Neural crest cell (in vitro differentiated cells): ENCODE measurements around the gene CERS6. TPM values are rescaled to one million over a fixed set of nuclear protein-coding genes. Genes with fewer than 3 reads are reported as not detected.

Source experiments
- DNase-seq: peaks from one replicate; pipeline ENCODE4 v3.0.0; 2021; ENCODE audit warnings: low read depth, mixed read lengths, low spot score
- H3K27ac Mint-ChIP-seq: one replicate; pipeline ENCODE4 v1.8.0; 2021; ENCODE audit warnings: mild to moderate bottlenecking, mixed read lengths; ENCODE audit not compliant: unreplicated experiment
- H3K27me3 Mint-ChIP-seq: 2 replicates; pipeline ENCODE4 v1.8.0; 2021; ENCODE audit warnings: low read depth, mild to moderate bottlenecking, mixed read lengths
- H3K36me3 Mint-ChIP-seq: 2 replicates; pipeline ENCODE4 v1.8.0; 2021; ENCODE audit warnings: low read depth, mild to moderate bottlenecking, mixed read lengths
- H3K4me1 Mint-ChIP-seq: 2 replicates; pipeline ENCODE4 v1.8.0; 2021; ENCODE audit warnings: mixed read lengths
- H3K4me3 Mint-ChIP-seq: one replicate; pipeline ENCODE4 v1.8.0; 2021; ENCODE audit warnings: mild to moderate bottlenecking, mixed read lengths
- H3K9me3 Mint-ChIP-seq: 2 replicates; pipeline ENCODE4 v1.8.0; 2021; ENCODE audit warnings: mixed read lengths
- total RNA-seq: library from RNA; stranded (reverse); gene quantifications from 2 replicates; pipeline ENCODE4 v1.2.1, GENCODE V29; 2021
- TF ChIP-seq, protein P1 (sequence below): fragments of 200-600 bp; sonication (generic); conservative IDR thresholded peaks from 2 replicates; pipeline ENCODE4 v1.5.0; 2021; ENCODE audit warnings: antibody characterized with exemption, mild to moderate bottlenecking

CERS6 gene
- total RNA-seq, 1 donor from 2014 or later = 27.4 TPM

DNA sequence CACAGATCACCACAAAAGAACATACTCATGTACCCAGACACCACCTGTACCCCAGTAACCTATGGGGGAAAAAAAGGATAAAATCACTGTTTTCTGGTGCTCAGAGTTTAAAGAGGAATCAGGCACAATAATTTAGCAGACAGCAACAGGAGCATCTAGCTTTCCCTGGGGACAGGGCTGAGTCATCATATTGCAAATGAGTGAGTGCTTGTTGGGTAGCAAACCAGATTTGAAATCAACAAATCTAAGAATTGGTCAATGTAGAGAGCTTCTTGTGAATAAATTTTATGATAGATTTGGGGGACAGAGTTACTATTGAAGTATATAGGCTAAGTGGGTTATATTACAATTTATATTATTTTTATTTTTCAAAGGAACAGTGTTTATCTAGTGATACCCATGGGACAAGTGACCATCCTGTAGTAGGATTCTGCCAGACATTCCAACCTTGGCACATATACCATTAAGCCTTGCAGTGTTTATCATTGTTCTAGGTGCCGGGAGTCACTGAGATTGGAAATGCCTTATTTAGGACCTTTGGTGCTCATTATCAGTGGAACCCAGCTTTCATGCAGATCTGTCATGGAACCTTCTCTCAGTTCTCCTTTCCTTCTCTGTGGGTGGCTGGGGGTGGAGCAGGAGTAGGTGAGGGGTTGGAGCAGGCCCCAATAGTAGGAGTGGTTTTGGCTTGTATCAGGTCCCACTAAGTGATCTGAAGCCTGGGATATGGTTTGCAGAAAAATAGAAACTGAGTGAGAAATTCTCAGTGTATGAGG, 117.2 kb downstream of the CERS6 start:
- peak overlapping the region; percentile 16 for H3K27ac Mint-ChIP-seq
- no peaks in the 10 kb centered on the region for H3K36me3 Mint-ChIP-seq
- H3K9me3 Mint-ChIP-seq = no peaks in the 10 kb centered on the region
- H3K4me3 Mint-ChIP-seq = no peak overlapping the region
- H3K27me3 Mint-ChIP-seq = no peaks in the 10 kb centered on the region
- no peak for DNase-seq
- H3K4me1 Mint-ChIP-seq = no peaks in the 10 kb centered on the region
- TF ChIP-seq, protein P1, sequence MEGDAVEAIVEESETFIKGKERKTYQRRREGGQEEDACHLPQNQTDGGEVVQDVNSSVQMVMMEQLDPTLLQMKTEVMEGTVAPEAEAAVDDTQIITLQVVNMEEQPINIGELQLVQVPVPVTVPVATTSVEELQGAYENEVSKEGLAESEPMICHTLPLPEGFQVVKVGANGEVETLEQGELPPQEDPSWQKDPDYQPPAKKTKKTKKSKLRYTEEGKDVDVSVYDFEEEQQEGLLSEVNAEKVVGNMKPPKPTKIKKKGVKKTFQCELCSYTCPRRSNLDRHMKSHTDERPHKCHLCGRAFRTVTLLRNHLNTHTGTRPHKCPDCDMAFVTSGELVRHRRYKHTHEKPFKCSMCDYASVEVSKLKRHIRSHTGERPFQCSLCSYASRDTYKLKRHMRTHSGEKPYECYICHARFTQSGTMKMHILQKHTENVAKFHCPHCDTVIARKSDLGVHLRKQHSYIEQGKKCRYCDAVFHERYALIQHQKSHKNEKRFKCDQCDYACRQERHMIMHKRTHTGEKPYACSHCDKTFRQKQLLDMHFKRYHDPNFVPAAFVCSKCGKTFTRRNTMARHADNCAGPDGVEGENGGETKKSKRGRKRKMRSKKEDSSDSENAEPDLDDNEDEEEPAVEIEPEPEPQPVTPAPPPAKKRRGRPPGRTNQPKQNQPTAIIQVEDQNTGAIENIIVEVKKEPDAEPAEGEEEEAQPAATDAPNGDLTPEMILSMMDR = no peak

GRCh38 chr2:168574856-168575630, 119.0 kb downstream of the CERS6 start:
- Mint-ChIP-seq H3K36me3 (peaks cover 4% of the 10 kb centered on the region), H3K4me1 (no peaks in the 10 kb centered on the region), H3K27ac (no peak overlapping the region), H3K27me3 (no peaks in the 10 kb centered on the region), H3K4me3 (no peak overlapping the region), H3K9me3 (no peaks in the 10 kb centered on the region)
- TF ChIP-seq, protein P1 = no peak
- no peak for DNase-seq

DNA sequence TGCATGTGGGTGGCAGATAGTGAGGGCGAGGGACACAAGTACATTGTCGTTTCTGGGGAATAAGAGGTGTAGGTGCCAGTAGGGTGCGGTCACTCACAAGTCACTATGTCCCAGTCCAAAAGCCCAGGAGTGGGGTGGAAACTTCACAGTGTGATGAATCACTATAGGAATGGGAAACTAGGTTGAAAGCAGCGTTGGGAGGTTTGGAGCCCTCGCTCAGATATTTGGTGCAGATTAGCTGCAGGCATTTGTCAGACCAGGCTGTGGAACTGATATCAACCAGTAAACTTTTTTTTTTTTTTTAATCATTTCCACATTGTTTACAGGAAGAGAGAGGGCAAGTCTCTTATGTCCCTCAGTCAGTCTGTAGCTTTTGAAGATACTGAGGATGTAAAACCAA, 121.8 kb downstream of the CERS6 start:
- peaks cover 6% of the 10 kb centered on the region for H3K36me3 Mint-ChIP-seq
- no peak for DNase-seq
- TF ChIP-seq, protein P1 = no peak
- no peaks in the 10 kb centered on the region for H3K27me3 Mint-ChIP-seq
- H3K9me3 Mint-ChIP-seq = no peaks in the 10 kb centered on the region
- no peak overlapping the region for H3K27ac Mint-ChIP-seq
- peaks cover 2% of the 10 kb centered on the region for H3K4me1 Mint-ChIP-seq
- H3K4me3 Mint-ChIP-seq = no peak overlapping the region

- TF ChIP-seq, protein P1 = no peak
- H3K9me3 Mint-ChIP-seq = peaks cover 2% of the 10 kb centered on the region
- no peak overlapping the region for H3K27ac Mint-ChIP-seq
- H3K4me3 Mint-ChIP-seq = no peak overlapping the region
- no peak for DNase-seq
- peaks cover 11% of the 10 kb centered on the region for H3K4me1 Mint-ChIP-seq
- H3K27me3 Mint-ChIP-seq = no peaks in the 10 kb centered on the region
- H3K36me3 Mint-ChIP-seq = peaks cover 8% of the 10 kb centered on the region
Observed at GRCh38 chr2:168583064-168583709, 127.1 kb downstream of the CERS6 start.

DNA sequence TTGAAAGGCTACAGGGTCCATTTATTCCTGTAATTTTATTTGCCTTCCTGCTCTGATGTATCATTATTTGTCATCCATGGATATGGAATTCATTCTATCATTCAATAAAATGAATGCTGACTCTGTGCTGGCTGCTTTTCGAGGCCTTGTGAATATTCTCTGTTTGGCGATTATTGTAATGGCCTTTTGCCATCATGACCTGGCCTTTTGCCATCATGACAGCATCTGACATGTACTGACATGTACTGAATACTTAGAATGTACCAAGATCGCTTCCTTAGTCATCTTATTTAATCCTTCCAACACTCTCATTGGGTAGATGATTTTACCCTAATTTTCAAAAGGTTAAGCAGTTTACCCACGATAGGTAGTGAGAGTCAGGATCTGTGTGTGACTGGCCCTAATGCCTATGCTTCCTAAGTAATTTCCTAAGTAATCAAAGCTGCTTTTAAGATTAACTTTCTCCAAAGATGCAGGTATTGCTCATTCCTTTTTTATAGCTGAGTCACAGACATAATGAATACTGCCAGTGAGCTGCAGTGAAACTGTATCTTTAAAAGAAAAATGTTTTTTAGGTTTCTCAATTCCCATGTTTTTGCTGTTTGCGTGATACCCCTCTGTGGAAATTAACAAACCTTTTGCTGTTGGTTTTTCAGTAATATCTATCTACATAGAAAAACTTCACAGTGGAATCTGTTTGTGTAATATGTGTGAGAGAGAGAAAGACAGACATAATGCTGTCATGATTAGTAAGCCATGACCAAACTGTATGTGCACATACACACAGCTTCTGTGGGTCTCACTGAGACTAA, 127.8 kb downstream of the CERS6 start:
- H3K4me3 Mint-ChIP-seq = no peak overlapping the region
- DNase-seq = no peak
- no peak overlapping the region for H3K27ac Mint-ChIP-seq
- H3K9me3 Mint-ChIP-seq = peaks cover 2% of the 10 kb centered on the region
- peaks cover 8% of the 10 kb centered on the region for H3K36me3 Mint-ChIP-seq
- TF ChIP-seq, protein P1 = no peak
- H3K27me3 Mint-ChIP-seq = no peaks in the 10 kb centered on the region
- H3K4me1 Mint-ChIP-seq = peaks cover 11% of the 10 kb centered on the region
